Body of pancreas (tissue), 4 donors: Measurements from ENCODE around the gene TBPL2. TPM values are rescaled to one million over a fixed set of nuclear protein-coding genes. Genes with fewer than 3 reads are reported as not detected.

ENCODE experiments used
- ATAC-seq: fragments of 150-250 bp; one replicate; pipeline ENCODE4 v1.9.1; 2016
- DNase-seq, 4 donors: peaks; one replicate each; pipeline ENCODE4 v3.0.0-alpha.2; 2019
- H3K27ac ChIP-seq, 4 donors: fragments of 200-600 bp; sonication (generic); 1 replicate in 3 of 4; 2 replicates in 1 of 4; pipeline versions ENCODE4 v1.5.1 to v1.6.1; 2016 to 2019; ENCODE audit warnings: mild to moderate bottlenecking in 1 of 4, mixed read lengths in 1 of 4, moderate library complexity in 1 of 4
- H3K27me3 ChIP-seq, 2 donors: fragments of 200-600 bp; sonication (generic); one replicate each; pipeline ENCODE4 v1.6.0; 2016; ENCODE audit warnings: mild to moderate bottlenecking in 1 of 2
- H3K36me3 ChIP-seq, 2 donors: fragments of 200-600 bp; sonication (generic); replicated peaks in 1 of 2; 2 replicates each; pipeline ENCODE4 v1.5.1; 2016; ENCODE audit warnings: low read depth in 2 of 2; ENCODE audit not compliant: insufficient read depth in 1 of 2
- H3K4me1 ChIP-seq: fragments of 200-600 bp; sonication (generic); one replicate; pipeline ENCODE4 v1.6.0; 2016
- H3K4me3 ChIP-seq, 2 donors: fragments of 200-600 bp; sonication (generic); 1 replicate in 1 of 2; 2 replicates in 1 of 2; pipeline ENCODE4 v1.5.1; 2016 to 2019
- H3K9me3 ChIP-seq, 3 donors: fragments of 200-600 bp; sonication (generic); 1 replicate in 2 of 3; 2 replicates in 1 of 3; pipeline ENCODE4 v1.5.1; 2016
- POLR2A ChIP-seq, 3 donors: fragments of 450-650 bp; IDR thresholded peaks; one replicate each; pipeline ENCODE4 v1.6.1; 2016; ENCODE audit warnings: antibody characterized with exemption in 3 of 3, mild to moderate bottlenecking in 2 of 3
- WGBS, 2 donors: methylation state at CpG; one replicate each; pipeline ENCODE4 v1.1.5; 2017; 5-methylcytosine and 5-hydroxymethylcytosine counted together
- intact Hi-C: fragments of 100-400 bp; cut with DNase I; formaldehyde crosslinking; loops from one replicate; pipeline ENCODE4 v1.15.1; 2023
- small RNA-seq: library from RNA; depleted of rRNA; stranded (forward); fragments of <200 nt; gene quantifications from one replicate; pipeline ENCODE3, GENCODE V24; 2016
- total RNA-seq, 2 donors: library from RNA; depleted of rRNA; stranded (reverse); fragments of >200 nt; gene quantifications; one replicate each; pipeline ENCODE4 v1.1.0, GENCODE V29; 2016
- TF ChIP-seq, protein P1 (sequence below), 7 experiments: fragments of 450-650 bp in 4 of 7; fragments of 200-600 bp in 3 of 7; sonication (generic) in 3 of 7; IDR thresholded peaks; one replicate each; pipeline ENCODE4 v1.5.1; 2016 to 2019; ENCODE audit warnings: antibody characterized with exemption in 7 of 7

Gene TBPL2
- total RNA-seq, 2 donors from 2014 or later = not detected

DNA sequence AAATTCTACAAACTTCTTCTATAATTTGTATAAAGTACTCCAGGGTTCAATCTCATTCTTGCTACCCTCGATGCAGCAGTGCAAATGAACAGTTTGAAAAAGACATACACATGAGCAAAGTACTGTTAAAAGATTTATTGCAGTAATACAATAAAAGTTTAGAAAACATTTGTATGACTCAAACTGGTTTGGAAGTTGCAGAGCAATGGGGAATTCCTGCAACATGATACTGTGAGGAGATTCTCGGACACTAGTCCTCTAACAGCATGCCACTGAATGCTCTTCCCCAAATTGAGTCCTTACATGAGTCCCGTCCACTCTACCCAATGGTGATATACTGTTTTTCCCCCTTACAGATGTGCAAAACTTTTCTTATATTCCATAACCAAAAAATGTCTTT lies 74.1 kb downstream of the TBPL2 start:
- Histone ChIP-seq H3K4me3 (no peak overlapping the region), H3K27ac (no peak overlapping the region), H3K36me3 (no peaks in the 10 kb centered on the region), H3K9me3 (no peaks in the 10 kb centered on the region), H3K27me3 (no peaks in the 10 kb centered on the region), H3K4me1 (no peaks in the 10 kb centered on the region)
- TF ChIP-seq POLR2A (IDR thresholded peaks at IDR 0.05) = no peak
- TF ChIP-seq, protein P1, sequence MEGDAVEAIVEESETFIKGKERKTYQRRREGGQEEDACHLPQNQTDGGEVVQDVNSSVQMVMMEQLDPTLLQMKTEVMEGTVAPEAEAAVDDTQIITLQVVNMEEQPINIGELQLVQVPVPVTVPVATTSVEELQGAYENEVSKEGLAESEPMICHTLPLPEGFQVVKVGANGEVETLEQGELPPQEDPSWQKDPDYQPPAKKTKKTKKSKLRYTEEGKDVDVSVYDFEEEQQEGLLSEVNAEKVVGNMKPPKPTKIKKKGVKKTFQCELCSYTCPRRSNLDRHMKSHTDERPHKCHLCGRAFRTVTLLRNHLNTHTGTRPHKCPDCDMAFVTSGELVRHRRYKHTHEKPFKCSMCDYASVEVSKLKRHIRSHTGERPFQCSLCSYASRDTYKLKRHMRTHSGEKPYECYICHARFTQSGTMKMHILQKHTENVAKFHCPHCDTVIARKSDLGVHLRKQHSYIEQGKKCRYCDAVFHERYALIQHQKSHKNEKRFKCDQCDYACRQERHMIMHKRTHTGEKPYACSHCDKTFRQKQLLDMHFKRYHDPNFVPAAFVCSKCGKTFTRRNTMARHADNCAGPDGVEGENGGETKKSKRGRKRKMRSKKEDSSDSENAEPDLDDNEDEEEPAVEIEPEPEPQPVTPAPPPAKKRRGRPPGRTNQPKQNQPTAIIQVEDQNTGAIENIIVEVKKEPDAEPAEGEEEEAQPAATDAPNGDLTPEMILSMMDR (IDR thresholded peaks at IDR 0.05) = no peak
- no peak for ATAC-seq
- 82 to 85% methylated on average over 3 of the region's 3 CpGs for WGBS, 2 donors
- intact Hi-C loops = no loop called here
- no peak for DNase-seq

Small RNA genes within 50 kb of the gene (small RNA-seq; reads per million reads assigned to genes)
- not detected for gene AL356801.1

Other genes with a start within 250 kb of the TBPL2 start
- not detected for gene DLGAP5, start 249.0 kb downstream of the TBPL2 start, total RNA-seq
- gene FBXO34, start 169.2 kb downstream of the TBPL2 start, total RNA-seq = 10 to 100 TPM; 14.2 to 17.4 TPM
- gene ATG14, start 28.8 kb downstream of the TBPL2 start, total RNA-seq = 10 to 100 TPM; 10.6 to 10.9 TPM
- 10 to 100 TPM; 57.0 to 91.8 TPM for gene KTN1, start 139.6 kb upstream of the TBPL2 start, total RNA-seq